ENCODE data around the gene NR1I3.
"Not testable (repeated sequence)": the region's sequence is repeated elsewhere in the genome, so short reads cannot be mapped to it uniquely, and the experiment has no call there.

Gene NR1I3

GRCh38 chr1:161250100-161250499, 12.1 kb upstream of the NR1I3 start:
- FAIRE-seq = not testable (repeated sequence)

GRCh38 chr1:161244888-161245287, 6.9 kb upstream of the NR1I3 start:
- FAIRE-seq = no peak

- no peak for FAIRE-seq
These were observed 4.3 kb upstream of the NR1I3 start for GRCh38 chr1:161242313-161242712.

- no peak for FAIRE-seq
These were observed 3.7 kb upstream of the NR1I3 start for GRCh38 chr1:161241682-161242081.

GRCh38 chr1:161235957-161236775, 1.8 kb downstream of the NR1I3 start:
- FAIRE-seq = no peak

GRCh38 chr1:161233102-161233501, 4.9 kb downstream of the NR1I3 start:
- no peak for FAIRE-seq

- no peak for FAIRE-seq
These were observed 7.2 kb downstream of the NR1I3 start for GRCh38 chr1:161230762-161231161.

GRCh38 chr1:161229896-161230295, 8.1 kb downstream of the NR1I3 start:
- no peak for FAIRE-seq

- no peak for FAIRE-seq
These were observed 10.0 kb downstream of the NR1I3 start for GRCh38 chr1:161228032-161228431.

- no peak for FAIRE-seq
These were observed 10.7 kb downstream of the NR1I3 start for GRCh38 chr1:161227196-161227871.

- FAIRE-seq = no peak
These were observed 11.2 kb downstream of the NR1I3 start for GRCh38 chr1:161226759-161227158.

- FAIRE-seq = no peak
These were observed 11.7 kb downstream of the NR1I3 start for GRCh38 chr1:161226320-161226711.

GRCh38 chr1:161225534-161226319, 12.3 kb downstream of the NR1I3 start, which contains the start of gene TOMM40L:
Gene TOMM40L, plus strand, starts transcription at chr1:161226060. Its CDS starts 430 bp downstream, at chr1:161226490.
- FAIRE-seq = peak; percentile 92

- no peak for FAIRE-seq
These were observed 12.8 kb downstream of the NR1I3 start for GRCh38 chr1:161225178-161225533.

- FAIRE-seq = not testable (repeated sequence)
These were observed 13.3 kb downstream of the NR1I3 start for GRCh38 chr1:161224695-161225087.

- no peak for FAIRE-seq
These were observed 14.0 kb downstream of the NR1I3 start for GRCh38 chr1:161223805-161224694.

GRCh38 chr1:161222175-161223019, 15.6 kb downstream of the NR1I3 start:
- FAIRE-seq = no peak

GRCh38 chr1:161220002-161220401, 18.0 kb downstream of the NR1I3 start:
- no peak for FAIRE-seq

GRCh38 chr1:161219078-161219892, 18.7 kb downstream of the NR1I3 start:
- no peak for FAIRE-seq

GRCh38 chr1:161218301-161219077, 19.5 kb downstream of the NR1I3 start:
- FAIRE-seq = no peak

Data from colon (tissue), 2 donors.